Myocyte (in vitro differentiated cells): ENCODE data around the gene FAM161A. TPM values are rescaled to one million over a fixed set of nuclear protein-coding genes. Genes with fewer than 3 reads are reported as not detected.
"Not testable (repeated sequence)": the region's sequence is repeated elsewhere in the genome, so short reads cannot be mapped to it uniquely, and the experiment has no call there.

Experiments used
- DNase-seq: peaks from one replicate; pipeline ENCODE4 v3.0.0-alpha.2; 2012; ENCODE audit warnings: low read depth
- polyA plus RNA-seq: library from polyadenylated mRNA; unstranded; fragments of >200 nt; gene quantifications from one replicate; pipeline ENCODE4 v1.2.1, GENCODE V29; 2012; ENCODE audit warnings: missing spikeins
- total RNA-seq: library from RNA; depleted of rRNA; stranded (reverse); fragments of >200 nt; gene quantifications from 2 replicates; pipeline ENCODE4 v1.2.3, GENCODE V29; 2014

The FAM161A gene, protein sequence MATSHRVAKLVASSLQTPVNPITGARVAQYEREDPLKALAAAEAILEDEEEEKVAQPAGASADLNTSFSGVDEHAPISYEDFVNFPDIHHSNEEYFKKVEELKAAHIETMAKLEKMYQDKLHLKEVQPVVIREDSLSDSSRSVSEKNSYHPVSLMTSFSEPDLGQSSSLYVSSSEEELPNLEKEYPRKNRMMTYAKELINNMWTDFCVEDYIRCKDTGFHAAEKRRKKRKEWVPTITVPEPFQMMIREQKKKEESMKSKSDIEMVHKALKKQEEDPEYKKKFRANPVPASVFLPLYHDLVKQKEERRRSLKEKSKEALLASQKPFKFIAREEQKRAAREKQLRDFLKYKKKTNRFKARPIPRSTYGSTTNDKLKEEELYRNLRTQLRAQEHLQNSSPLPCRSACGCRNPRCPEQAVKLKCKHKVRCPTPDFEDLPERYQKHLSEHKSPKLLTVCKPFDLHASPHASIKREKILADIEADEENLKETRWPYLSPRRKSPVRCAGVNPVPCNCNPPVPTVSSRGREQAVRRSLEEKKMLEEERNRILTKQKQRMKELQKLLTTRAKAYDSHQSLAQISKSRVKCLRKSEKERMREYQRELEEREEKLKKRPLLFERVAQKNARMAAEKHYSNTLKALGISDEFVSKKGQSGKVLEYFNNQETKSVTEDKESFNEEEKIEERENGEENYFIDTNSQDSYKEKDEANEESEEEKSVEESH
- total RNA-seq = 1.5 and 2.8 TPM in 2 replicates
- 1.1 TPM for polyA plus RNA-seq

DNA sequence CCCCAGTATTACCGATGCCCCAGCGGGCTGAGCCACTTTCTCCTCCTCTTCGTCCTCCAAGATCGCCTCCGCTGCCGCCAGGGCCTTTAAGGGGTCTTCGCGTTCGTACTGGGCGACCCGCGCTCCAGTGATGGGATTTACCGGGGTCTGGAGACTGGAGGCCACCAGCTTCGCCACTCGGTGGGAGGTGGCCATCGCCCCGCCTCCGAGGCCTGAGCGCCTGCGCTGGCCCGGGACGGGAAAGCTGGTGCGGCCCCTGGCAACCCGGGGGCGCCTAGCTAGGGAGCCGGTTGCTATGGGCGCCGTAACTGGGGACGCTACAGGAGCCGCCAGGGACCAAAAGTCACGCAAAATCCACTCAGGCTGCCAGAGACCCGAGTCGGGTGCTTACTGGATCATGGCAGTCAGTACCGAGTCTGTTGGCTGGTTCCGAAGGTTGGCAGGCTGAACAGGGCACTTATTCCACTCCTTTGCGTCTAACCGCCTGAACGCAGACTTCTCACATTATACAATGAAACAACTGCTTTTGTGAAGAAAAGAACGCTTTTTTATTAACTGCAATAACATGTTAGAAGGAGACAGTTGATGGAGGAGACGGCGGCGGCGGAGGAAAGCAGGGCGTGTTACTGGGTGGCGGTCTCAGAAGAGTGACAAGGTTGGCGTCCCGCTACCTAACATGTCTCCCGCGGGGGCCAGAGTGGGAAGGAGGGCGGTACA, at the start of gene FAM161A:
Gene FAM161A (minus strand): TSS at position 214 of the 717 bp plus-strand sequence. CDS start 19 bp downstream, at position 195.
- peak; percentile 94 for DNase-seq

DNA sequence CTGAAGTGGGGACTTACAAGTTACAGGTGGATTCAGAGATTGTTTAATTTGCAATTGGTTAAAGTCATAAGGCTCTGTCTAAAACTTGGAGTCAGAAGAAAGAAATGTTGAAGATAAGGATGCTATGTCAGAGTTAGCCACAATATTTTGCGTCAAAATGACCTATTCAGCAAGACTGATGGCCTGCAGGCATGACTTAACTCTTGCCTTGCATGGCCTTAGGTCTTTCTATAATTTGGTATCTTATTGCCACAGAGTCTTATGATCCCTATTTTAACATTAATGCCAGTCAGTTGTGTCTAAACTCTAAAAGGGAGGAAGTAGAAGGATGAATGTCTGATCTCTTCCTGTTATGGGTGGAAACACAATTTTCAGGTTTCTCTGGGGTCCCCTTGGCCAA, 46.4 kb upstream of the FAM161A start:
- DNase-seq = no peak

DNA sequence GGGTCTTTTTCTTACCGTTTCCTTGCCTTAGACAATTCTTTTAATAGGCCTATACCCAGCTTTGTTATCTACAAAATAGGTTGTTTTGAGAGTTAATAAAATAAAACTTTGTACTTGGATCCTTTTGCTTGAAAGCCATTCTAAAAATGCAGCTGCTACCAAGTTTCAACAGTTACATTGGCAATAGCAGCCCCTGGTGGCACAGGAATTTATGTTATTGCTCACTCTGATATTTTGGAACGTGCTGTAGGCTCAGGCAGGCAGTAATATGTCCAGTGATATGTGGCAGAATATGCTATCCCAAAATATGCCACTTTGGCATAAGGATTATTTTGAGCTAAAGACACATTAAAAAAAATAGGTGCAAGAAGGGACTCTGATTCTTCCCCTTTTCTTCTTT, 45.0 kb upstream of the FAM161A start:
- DNase-seq = peak; percentile 50

DNA sequence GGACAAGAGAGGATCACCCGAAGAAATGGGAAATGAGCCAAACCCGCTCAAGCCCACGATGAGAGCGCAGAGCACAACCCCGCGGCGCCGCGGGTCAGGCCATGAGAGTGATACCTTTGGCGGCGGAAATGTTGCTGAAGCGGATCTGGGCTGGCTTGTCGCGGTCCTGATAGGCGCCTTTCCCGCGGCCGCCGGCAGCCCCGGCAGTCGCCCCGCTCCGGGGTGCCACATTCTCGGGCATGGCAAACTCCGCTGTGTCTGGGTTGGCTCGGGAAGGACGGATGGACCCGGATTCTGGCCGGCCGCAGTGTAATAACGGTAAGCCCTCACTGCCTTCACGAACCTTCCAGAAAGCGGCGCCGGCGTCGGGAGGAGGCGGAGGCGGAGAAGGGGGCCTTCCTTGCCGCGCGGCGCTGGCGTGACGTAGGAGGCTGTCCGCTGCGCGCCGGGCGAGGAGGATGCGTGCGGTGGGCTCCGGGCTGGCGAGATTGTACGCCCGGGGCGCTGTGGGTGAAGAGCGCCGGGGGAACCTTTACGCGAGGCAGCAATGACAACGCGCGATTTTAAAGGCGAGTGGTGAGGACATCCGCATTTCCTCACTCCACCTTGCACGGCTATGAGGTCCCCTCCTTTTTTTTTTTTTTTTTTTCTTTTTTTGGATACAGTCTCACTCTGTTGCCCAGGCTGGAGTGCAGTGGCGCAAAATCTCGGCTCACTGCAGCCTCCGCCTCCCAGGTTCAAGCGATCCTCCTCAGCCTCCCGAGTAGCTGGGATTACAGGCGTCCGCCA, 34.6 kb upstream of the FAM161A start, which contains the start of gene CCT4:
Gene CCT4 (minus strand): TSS at position 390 of the 789 bp plus-strand sequence. CDS start 149 bp downstream, at position 241.
- peak; percentile 87 for DNase-seq

DNA sequence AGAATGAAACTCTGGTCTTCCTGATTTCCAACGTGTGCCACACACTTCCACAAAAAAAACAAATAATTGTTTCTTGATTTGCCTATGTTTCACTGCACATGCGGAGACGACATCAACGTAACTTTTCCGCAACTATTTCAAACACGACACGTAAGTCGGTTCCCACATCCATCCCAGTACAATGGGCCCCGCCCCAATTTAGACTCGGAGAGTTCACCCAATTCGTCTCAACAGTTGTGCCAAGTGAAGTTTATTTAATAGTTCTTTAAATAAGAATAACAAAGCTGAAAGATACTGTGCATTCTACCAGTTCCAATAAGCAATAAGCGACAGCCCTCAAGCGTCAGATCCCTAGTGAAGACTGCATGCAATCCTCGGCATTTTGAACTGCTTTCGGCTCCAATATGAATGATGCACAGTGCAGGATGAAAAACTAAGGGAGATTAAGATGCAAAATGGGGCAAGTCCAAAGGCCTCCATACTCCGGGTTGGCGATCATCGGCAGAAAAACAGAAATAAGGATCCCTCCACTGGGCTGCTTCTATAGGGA, 33.9 kb upstream of the FAM161A start:
- DNase-seq = peak; percentile 51

DNA sequence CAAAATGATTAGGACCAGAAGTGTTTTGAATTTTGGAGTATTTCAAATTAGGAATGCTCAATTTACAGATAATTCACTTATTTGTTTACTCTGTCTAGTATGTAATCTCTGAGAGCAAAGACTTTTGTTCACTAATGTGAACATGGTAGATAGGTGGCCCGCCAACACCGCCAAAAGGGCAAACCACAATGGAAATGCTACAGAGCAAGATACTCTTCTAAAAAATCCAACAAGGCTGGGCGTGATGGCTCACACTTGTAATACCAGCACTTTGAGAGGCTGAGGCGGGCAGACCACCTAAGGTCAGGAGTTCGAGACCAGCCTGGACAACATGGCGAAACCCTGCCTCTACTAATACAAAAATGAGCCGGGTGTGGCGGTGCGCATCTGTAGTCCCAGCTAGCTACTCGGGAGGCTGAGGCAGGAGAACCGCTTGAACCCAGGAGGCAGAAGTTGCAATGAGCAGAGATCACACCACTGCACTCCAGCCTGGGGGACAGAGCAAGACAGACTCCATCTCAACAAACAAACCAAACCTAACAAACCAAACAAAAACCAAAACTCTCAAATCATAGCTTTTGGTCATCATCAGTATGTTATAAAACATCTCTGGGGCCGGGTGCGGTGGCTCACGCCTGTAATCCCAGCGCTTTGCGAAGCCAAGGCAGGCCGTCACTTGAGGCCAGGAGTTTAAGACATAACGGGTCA, 32.2 kb upstream of the FAM161A start:
- no peak for DNase-seq

DNA sequence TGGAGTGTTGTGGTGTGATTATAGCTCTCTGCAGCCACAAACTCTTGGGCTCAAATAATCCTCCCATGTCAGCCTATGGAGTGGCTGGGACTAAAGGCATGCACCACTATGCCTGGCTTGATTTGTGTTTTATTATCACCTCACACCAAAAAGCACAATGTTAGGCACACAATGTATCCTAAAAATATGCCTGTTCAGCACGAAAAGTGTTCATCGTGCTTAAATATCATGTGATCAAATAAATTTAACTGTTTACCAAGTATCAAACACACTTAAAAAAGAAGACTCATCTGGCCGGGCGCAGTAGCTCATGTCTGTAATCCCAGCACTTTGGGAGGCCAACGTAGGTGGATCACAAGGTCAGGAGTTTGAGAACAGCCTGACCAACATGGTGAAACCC, 29.0 kb upstream of the FAM161A start:
- DNase-seq = no peak

DNA sequence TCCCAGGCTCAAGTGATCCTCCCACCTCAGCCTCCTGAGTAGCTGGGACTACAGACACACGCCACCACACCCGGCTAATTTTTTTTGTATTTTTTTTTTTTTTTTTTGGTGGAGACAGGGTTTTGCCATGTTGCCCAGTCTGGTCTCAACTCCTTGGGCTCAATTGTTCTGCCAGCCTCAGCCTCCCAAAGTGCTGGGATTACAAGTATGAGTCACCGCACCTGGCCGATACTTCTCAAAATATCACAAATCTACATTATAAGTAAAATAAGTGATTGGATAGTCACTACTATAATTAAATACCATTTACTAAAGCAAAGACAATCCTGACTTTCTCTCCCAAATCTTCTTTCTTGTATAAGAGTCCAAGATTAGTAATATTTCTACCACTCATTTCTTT, 25.5 kb upstream of the FAM161A start:
- not testable (repeated sequence) for DNase-seq

DNA sequence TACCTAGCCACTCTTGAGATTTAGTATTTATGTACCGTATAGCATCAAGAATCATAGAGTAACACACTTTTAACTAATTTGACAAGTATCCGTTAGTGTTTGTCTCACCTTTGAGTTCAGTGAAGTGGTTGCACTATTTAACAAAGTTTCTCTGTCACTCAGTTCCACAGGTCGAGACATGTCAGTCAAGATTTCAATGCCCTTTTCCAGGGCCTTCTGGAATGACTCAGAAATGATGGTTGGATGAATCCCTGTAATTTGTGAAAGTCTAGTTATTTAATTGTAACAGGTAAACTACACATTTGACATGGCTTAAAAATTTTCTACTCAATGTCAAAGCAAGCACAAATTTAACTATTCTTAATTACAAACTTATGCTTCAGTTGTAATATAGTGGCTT, 24.9 kb upstream of the FAM161A start:
- no peak for DNase-seq

DNA sequence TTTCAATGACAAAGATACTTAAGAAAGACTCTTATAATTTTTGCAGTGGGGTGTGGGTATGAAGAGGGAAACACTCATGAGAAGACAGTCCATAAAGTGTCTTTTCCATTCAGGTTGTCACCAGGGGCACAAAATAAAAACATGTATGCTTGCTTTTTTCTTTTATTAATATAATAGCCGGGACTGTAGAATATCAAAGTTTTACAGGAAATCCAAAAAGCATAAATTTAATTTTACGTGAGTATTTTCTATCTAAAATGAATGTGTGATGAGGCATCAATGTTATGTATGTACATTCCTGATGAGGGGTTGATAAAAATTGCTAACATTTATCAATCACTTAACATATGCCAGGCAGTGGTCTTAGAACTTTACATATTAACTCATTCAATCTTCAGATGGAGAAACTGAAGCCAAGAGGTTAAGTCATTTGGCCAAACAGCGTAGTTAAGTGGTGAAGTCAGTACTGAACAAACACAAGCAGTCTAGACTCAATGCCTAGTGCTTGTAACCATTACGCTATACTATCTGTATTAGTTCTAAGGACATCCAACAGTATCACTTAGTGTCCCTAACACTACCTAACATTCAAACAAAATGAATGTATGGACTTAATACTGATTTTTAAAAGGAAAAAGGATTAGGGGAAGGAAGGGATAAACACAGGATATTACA, 23.8 kb upstream of the FAM161A start:
- DNase-seq = no peak

DNA sequence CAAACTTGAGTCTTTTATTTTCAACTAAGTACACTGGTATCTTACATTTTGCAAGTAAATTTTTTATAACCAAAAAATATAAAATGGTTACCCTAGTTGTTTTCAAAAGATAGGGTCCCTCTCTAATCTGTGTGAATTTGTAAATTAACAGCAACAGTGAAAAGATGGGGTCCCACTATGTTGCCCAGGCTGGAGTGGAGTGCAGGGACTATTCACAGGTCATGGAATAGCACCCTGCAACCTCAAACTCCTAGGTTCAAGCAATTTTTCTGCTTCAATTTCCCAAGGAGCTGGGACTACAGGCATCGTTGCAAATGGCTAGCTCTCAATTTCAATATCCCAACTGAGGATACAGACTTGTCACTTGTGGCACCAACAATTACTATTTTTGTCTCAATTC, 22.5 kb upstream of the FAM161A start:
- DNase-seq = no peak

DNA sequence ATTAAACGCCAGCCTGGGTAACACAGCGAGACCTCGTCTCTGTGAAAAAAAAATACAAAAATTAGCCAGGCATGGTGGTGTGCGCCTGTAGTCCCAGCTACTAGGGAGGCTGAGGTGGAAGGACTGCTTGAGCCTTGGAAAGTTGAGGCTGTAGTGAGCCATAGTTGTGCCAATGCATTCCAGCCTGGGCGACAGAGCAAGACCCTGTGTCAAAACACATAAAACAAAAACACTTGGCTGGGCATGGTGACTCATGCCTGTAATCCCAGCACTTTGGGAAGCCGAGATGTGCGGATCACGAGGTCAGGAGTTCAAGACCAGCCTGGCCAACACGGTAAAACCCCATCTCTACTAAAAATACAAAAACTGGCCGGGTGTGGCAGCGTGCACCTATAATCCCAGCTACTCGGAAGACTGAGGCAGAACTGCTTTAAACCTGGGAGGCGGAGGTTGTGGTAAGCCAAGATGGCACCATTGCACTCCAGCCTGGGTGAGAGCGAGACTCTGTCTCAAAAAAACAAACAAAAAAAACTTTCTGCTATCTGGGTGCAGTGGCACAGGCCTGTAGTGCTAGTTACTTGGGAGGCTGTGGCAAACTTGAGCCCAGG, 12.7 kb upstream of the FAM161A start:
- not testable (repeated sequence) for DNase-seq

DNA sequence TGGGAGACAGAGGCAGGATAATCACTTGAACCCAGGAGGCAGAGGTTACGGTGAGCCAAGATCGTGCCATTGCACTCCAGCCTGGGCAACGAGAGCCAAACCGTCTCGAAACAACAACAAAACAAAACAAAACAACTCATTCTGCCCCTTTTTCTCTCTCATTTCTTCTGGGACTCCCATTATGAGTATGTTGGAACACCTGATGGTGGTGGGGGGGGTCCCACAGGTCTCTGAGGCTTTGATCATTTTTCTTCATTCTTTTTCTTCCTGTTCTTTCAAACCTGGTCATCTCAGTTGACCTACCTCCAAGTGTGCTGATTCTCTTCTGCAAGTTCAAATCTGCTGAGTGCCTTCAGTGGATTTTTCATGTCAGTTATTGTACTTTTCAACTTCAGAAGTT, 8.2 kb upstream of the FAM161A start:
- DNase-seq = no peak

DNA sequence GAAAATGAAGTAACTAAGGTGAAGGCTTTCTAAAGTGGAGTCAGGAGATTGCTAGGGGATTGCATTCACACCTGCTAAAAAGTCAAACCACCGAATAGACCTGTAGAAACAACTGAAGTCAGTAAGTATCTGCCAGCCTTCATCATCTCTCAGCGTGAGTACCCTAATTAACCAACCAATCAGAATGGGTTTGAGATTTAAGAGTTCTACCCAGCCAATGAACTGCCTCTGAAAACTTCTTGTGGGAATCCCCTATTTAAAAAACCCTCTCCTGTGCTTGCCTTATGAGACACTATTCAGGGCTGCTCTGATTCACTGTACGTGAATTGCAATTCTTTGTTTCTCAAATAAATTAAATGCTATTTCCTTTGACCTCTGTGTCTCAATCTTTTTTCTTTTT, 3.4 kb upstream of the FAM161A start:
- DNase-seq = no peak

DNA sequence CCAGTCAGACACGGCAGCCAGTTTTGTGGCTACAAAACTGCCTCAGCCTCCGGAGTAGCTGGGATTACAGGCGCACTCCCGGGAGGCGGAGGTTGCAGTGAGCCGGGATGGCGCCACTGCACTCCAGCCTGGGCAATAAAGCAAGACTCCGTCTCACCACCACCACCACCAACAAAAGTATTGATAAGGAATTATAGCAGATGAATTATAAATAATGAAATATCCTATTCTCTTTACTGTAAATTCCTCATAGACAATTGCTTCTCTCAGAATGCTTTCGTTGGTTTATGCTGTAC, 1.4 kb upstream of the FAM161A start:
- no peak for DNase-seq

DNA sequence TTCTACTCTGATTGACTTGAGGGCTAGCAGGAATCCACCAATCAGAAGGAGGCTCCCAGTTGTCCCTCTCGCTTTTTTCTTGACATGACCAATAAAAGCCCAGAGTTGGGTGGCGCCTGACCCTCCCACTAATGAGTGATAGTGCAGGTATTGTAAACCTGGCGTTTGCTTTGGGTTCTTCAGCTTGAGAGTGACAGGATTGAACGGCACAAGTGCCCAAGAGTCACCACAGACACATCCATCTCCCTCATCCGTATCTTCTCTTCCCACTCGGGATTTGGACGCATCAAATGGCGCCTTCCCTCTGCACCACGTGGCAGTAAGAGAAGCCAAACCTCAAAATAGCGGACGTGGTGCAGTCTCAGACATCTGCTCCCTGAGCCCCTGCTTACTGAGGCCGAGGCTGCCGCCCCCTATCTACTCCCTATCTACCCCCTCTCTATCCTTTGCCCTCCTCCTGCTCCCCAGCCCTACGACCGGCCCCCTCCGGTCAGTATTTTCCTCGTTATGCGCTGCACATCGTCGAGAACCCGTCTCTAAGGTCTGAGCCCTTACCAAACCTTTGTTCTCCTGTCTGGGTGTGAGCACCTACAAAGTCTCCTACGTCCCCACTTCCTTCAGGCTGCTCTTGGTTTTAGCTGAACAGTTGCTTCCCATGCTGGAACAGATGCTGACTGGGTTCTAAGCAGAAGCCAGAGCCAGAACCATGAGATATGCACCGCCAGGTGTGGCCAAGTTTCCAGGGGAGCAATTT, 881 bp upstream of the FAM161A start:
- DNase-seq = peak; percentile 98

DNA sequence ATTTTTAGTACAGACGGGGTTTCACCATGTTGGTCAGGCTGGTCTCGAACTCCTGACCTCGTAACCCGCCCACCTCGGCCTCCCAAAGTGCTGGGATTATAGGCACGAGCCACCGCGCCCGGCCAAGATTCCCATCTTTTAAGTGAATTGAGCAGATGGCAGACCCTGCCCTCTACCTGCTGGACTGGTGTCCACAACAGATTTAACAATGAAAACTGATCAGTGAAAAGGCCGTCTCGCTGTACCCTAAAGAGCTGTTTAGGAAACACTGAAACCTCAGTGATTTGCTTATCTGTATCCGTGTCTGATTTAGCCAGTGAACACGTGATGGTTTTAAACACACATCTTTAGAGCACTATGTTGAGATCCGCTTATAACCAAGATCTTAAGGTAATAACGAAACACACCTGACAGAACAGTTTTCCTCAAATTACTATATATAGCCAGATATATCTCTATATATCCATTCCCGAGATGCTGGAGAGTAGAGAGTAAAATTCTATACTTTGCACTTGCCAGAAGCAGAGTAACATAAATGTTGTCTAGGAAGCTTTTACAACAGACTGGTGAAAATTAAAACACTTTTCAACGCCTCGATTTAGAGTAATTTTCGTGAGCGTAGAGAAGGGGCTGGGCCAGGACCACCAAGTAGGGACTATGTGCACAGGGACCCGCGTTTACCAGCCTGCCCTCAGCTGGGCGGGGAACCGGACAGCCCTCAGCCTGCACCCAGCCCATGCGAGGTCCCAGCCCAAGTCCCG, 594 bp downstream of the FAM161A start:
- peak; percentile 7 for DNase-seq

DNA sequence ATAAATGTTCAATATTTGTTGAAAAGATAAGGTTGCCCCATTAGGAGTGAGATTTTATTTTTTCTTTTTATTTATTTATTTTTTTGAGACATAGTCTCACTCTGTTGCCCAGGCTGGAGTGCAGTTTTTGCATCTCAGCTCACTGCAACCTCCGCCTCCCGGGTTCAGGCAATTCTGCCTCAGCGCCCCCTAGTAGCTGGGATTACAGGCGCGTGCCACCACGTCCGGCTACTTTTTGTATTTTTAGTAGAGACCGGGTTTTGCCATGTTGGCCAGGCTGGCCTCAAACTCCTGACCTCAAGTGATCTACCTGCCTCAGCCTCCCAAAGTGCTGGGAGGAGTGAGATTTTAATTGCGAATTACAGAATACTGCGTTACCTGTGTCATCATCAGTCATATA, 2.6 kb downstream of the FAM161A start:
- DNase-seq = not testable (repeated sequence)
